NT2/D1 (cell line): ENCODE results near the gene TERB1.

Experiments used
- SUZ12 ChIP-seq: IDR thresholded peaks from 2 replicates; pipeline ENCODE4 v1.6.1; 2011; ENCODE audit not compliant: insufficient read length, insufficient read depth; ENCODE audit errors: extremely low read depth
- YY1 ChIP-seq: IDR thresholded peaks from 2 replicates; pipeline ENCODE4 v1.6.1; 2011; ENCODE audit not compliant: insufficient read length, insufficient read depth

DNA sequence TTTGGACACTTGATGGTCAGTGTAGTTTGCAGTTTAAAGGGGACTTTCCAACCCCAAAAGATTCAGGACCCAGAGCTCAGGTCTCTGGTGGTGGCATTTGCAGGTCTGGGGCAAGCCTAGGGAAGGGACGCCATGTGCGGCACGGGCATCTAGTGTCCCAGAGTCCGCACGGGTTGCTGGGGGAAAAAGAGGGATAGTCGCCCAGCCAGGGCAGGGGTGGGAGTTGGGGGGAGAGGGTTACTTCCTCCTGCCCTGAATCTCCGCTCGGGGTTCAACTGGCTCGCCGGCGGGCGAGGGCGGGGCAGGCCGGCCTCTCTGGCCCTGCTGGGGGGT is 42.6 kb upstream of the TERB1 start:
- TF ChIP-seq YY1 (no peak), SUZ12 (no peak)
